Measurements from ENCODE around the gene GAB2. TPM values are rescaled to one million over a fixed set of nuclear protein-coding genes. Genes with fewer than 3 reads are reported as not detected.

The GAB2 gene
- total and polyA plus RNA-seq, 10 of the 15 experiments (the other 5 are each of a cell fraction or from before 2014, with no cell fraction given), result 0.69 to 12.6 (median 3.8) TPM

- no peak for TF ChIP-seq ELK1 (IDR thresholded peaks at IDR 0.05; ENCODE audit: low read depth, low read length)
Observed at GRCh38 chr11:78193806-78194205, 223.8 kb downstream of the GAB2 start (continued).

GRCh38 chr11:78192911-78193351 is 224.7 kb downstream of the GAB2 start:
- Histone ChIP-seq H3K27ac (ENCODE audit: control insufficient read depth, insufficient read depth) (no peak overlapping the region), H3K4me1 (ENCODE audit: control insufficient read depth, insufficient read depth, low read length) (peaks cover 12% of the 10 kb centered on the region), H2AFZ (ENCODE audit: control insufficient read depth, low read depth, low read length) (no peak overlapping the region), H3K79me2 (ENCODE audit: control insufficient read depth, insufficient read depth, low read length) (no peaks in the 10 kb centered on the region), H4K20me1 (ENCODE audit: control insufficient read depth, insufficient read depth) (no peaks in the 10 kb centered on the region), H3K27me3 (replicated peaks in 1 of 2; ENCODE audit: control insufficient read depth in 2 of 2, insufficient read depth in 2 of 2, low read length in 1 of 2) (no peaks in the 10 kb centered on the region), H3K4me2 (ENCODE audit: control insufficient read depth, insufficient read depth) (no peak overlapping the region), H3K4me3 (no peak overlapping the region), H3K9me3 (replicated peaks; ENCODE audit: control insufficient read depth, insufficient read depth, low read length) (no peaks in the 10 kb centered on the region; the same call in 2 of the 3 replicates), H3K36me3 (ENCODE audit: control insufficient read depth in 2 of 2, insufficient read depth in 2 of 2, low read length in 1 of 2) (no peaks in the 10 kb centered on the region), H3K9ac (ENCODE audit: control insufficient read depth, insufficient read depth, low read length) (no peak overlapping the region)
- ChIA-PET POLR2A (no interaction called here), SMC1A (ENCODE audit: uncharacterized antibody, unreplicated experiment) (interaction anchor here (1.7 kb wide), 2 partner anchors 10 to 14 kb away, joined by 4 to 6 read pairs; no protein-coding TSS in a partner anchor), RAD21 (ENCODE audit: unreplicated experiment) (interaction anchor here (0.6 kb wide), 1 partner anchor 20 kb away, joined by 3 read pairs; no protein-coding TSS in a partner anchor), CTCF (no interaction called here)
- WGBS (ENCODE audit: insufficient coverage, insufficient replicate concordance, low lambda C conversion rate, missing lambda C conversion rate), result 71% methylated on average over 4 of the region's 4 CpGs
- intact Hi-C loops (cut with micrococcal nuclease; ENCODE audit: unreplicated experiment) (no loop called here), in situ Hi-C loops (cut with MboI) (no loop called here)
- FAIRE-seq, result no peak
- ATAC-seq, result no peak
- no peak for TF ChIP-seq PML (IDR thresholded peaks at IDR 0.05; ENCODE audit: low read length)
- TF ChIP-seq SPI1 (IDR thresholded peaks at IDR 0.05; ENCODE audit: borderline replicate concordance, insufficient read depth, low read depth, low read length), result no peak
- TF ChIP-seq RBBP5 (conservative IDR thresholded peaks at IDR 0.05), result no peak
- no peak for TF ChIP-seq RAD51 (IDR thresholded peaks at IDR 0.05)
- no peak for TF ChIP-seq CBX3 (IDR thresholded peaks at IDR 0.05; ENCODE audit: borderline replicate concordance, low read depth)
- TF ChIP-seq NFIC (IDR thresholded peaks at IDR 0.05; ENCODE audit: low read depth, low read length), result no peak
- no peak for TF ChIP-seq SRF (IDR thresholded peaks at IDR 0.05; ENCODE audit: low read depth in 2 of 2, low read length in 2 of 2)
- TF ChIP-seq BACH1 (IDR thresholded peaks at IDR 0.05; ENCODE audit: borderline replicate concordance), result no peak
- no peak for TF ChIP-seq STAT3 (IDR thresholded peaks at IDR 0.05; ENCODE audit: low read depth, low read length)
- TF ChIP-seq RB1 (IDR thresholded peaks at IDR 0.05; ENCODE audit: borderline replicate concordance), result no peak
- no peak for TF ChIP-seq HDAC2 (IDR thresholded peaks at IDR 0.05)
- TF ChIP-seq SREBF1 (IDR thresholded peaks at IDR 0.05; ENCODE audit: low read length), result no peak
- no peak for DNase-seq (ENCODE audit: low read depth, low spot score)
- BruUV-seq (replicated peaks), result no TSS peak
